Aorta (tissue), 5 donors: ENCODE results near the gene KRT12. TPM values are rescaled to one million over a fixed set of nuclear protein-coding genes. Genes with fewer than 3 reads are reported as not detected.

Source experiments
- ATAC-seq: fragments of 200-7000 bp; cut with Tn5 transposase; one replicate; pipeline ENCODE4 v1.9.1; 2022; ENCODE audit warnings: moderate library complexity; ENCODE audit not compliant: low FRiP score
- DNase-seq, 2 donors: peaks; one replicate each; pipeline ENCODE4 v3.0.0-alpha.2; 2020
- H3K27ac ChIP-seq, 2 donors: one replicate each; pipeline ENCODE4 v1.5.1; 2013; ENCODE audit warnings: low read length in 2 of 2, mild to moderate bottlenecking in 2 of 2, moderate library complexity in 2 of 2, control low read depth in 1 of 2, inconsistent platforms in 1 of 2, low read depth in 1 of 2
- H3K27me3 ChIP-seq, 2 donors: one replicate each; pipeline ENCODE4 v1.6.1; 2013; ENCODE audit warnings: control low read depth in 1 of 2, low read length in 1 of 2, mild to moderate bottlenecking in 1 of 2, moderate library complexity in 1 of 2; ENCODE audit not compliant: insufficient read depth in 2 of 2, control insufficient read depth in 1 of 2
- H3K36me3 ChIP-seq, 2 donors: one replicate each; pipeline ENCODE4 v1.6.1; 2013; ENCODE audit warnings: control low read depth in 1 of 2, low read length in 1 of 2, mild to moderate bottlenecking in 1 of 2; ENCODE audit not compliant: insufficient read depth in 2 of 2, control insufficient read depth in 1 of 2
- H3K4me1 ChIP-seq, 2 donors: one replicate each; pipeline ENCODE4 v1.6.1; 2013; ENCODE audit warnings: low read length in 2 of 2, control low read depth in 1 of 2, mild to moderate bottlenecking in 1 of 2, moderate library complexity in 1 of 2; ENCODE audit not compliant: insufficient read depth in 2 of 2, control insufficient read depth in 1 of 2
- H3K4me3 ChIP-seq, 2 donors: one replicate each; pipeline ENCODE4 v1.5.1; 2013; ENCODE audit warnings: low read length in 2 of 2, control low read depth in 1 of 2, mild to moderate bottlenecking in 1 of 2
- H3K9me3 ChIP-seq: one replicate; pipeline ENCODE4 v1.6.1; 2013; ENCODE audit warnings: mild to moderate bottlenecking, low read length; ENCODE audit not compliant: control insufficient read depth
- WGBS, 2 donors: extraction: QIAGEN DNeasy Blood & Tissue Kit; methylation state at CpG; one replicate each; pipeline ENCODE4 v1.1.7; 2013; 5-methylcytosine and 5-hydroxymethylcytosine counted together
- intact Hi-C, 2 donors: fragments of 100-400 bp; cut with DNase I; formaldehyde crosslinking; loops; one replicate each; pipeline versions ENCODE4 v1.14.2 to v1.15.0; 2022
- polyA plus RNA-seq, 2 donors: library from polyadenylated mRNA; stranded (reverse); fragments of 200-250 nt; gene quantifications; one replicate each; pipeline ENCODE4 v1.2.3, GENCODE V29; 2013
- total RNA-seq, 2 donors: library from RNA; stranded (reverse); fragmentation: NEBNext Ultra II Directional; extraction: Animal tissue kit (Norgen Biotek cat#: 25700); gene quantifications; one replicate each; pipeline ENCODE4 v1.2.1, GENCODE V29; 2021
- donor health status: healthy with polysubstance abuse.
- donor health status: Bipolar disorder and iron deficiency.
- donor health status: DM: no; HTN: no; CAD: no.
- donor health status: DM: no; HTN: no; CAD: no.
- donor health status: DM: yes; HTN: yes; CAD: no.

KRT12 gene
- total and polyA plus RNA-seq, 4 donors, result 1.0 TPM; not detected in 3

DNA sequence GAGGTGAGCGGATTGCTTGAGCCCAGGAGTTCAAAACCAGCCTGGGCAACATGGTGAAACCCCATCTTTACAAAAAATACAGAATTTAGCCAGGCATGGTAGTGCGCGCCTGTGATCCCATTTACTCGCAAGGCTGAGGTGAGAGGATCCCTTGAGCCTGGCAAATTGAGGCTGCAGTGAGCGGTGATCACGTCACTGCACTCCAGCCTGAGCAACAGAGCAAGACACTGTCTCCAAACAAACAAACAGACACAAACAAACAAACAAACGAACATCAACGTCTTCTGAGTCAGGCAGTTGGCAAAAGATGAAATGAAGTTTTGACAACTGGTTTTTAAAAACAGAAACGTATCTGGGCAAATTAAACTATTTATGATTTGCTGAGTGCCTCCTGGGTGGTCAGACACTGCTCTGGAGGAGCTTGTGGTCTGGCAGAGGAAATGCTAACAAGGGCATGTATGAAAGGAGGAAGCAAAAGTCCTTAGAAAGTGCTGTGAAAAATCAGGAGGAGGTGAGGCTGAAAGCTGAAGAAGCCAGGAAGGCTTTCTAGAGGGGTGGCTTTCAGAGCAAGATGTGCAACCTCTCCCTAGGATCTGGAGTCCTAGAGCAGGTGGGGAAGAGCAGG is 28.2 kb upstream of the KRT12 start:
- no peak for DNase-seq
- 55 to 69% methylated on average over 9 of the region's 9 CpGs for WGBS, 2 donors
- Histone ChIP-seq H3K36me3 (no peaks in the 10 kb centered on the region), H3K4me1 (no peaks in the 10 kb centered on the region), H3K27me3 (no peaks in the 10 kb centered on the region), H3K9me3 (no peaks in the 10 kb centered on the region), H3K27ac (no peak overlapping the region), H3K4me3 (no peak overlapping the region)
- no peak for ATAC-seq
- intact Hi-C loops, result no loop called here

DNA sequence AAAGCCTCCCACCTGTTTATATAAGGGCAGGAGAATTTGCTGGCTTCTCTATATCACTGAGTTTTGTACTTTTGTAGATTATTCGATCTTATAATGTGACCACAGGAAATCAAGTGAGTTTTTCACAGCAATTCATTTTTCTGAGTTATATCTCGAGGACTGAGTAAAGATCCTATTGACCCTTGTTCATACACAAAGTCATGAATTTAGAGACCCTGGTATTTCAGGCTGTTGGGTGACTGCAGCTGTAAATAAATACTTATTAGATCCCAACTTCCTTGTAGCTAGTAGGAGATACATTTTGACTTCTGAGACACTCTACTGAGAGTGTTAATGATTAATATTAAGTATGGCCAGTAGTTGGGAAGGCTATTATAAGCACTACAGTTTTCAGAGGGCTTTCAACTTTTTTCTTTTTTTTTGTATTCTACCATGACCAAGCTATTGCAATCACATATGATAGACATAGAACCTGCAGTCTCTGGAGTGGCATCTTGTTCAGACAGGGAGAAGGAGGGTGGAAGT is 21.2 kb upstream of the KRT12 start:
- 76 to 82% methylated on average over 2 of the region's 2 CpGs for WGBS, 2 donors
- H3K4me1 ChIP-seq, result no peaks in the 10 kb centered on the region
- no peaks in the 10 kb centered on the region for H3K9me3 ChIP-seq
- ATAC-seq (no peak), DNase-seq (no peak)
- H3K27ac ChIP-seq, result no peak overlapping the region
- H3K27me3 ChIP-seq, result no peaks in the 10 kb centered on the region
- no peaks in the 10 kb centered on the region for H3K36me3 ChIP-seq
- intact Hi-C loops, result no loop called here
- no peak overlapping the region for H3K4me3 ChIP-seq

DNA sequence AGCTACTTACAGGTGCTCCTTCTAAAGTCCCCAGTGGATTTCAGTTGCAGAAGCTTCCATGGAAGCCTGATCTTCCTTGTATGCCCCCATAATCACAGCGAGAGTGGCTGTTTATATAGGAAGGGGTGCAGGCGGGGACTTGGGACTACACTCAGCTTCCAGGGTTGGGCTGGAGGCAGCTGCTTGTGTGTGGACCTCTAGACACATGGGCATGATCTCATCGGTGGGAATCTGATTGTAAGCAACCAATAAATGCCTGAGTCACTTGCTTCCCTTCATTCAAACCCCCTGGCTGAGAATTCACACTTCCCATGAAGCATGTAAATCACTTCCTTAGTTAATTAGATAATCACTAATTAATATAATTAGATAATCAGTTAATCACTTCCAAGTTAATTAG is 19.1 kb upstream of the KRT12 start:
- Histone ChIP-seq H3K27ac (no peak overlapping the region), H3K4me1 (no peaks in the 10 kb centered on the region), H3K9me3 (no peaks in the 10 kb centered on the region), H3K4me3 (no peak overlapping the region), H3K36me3 (no peaks in the 10 kb centered on the region), H3K27me3 (no peaks in the 10 kb centered on the region)
- intact Hi-C loops, result no loop called here
- WGBS, 2 donors, result 56 to 66% methylated on average over 3 of the region's 3 CpGs
- DNase-seq (no peak), ATAC-seq (no peak)

DNA sequence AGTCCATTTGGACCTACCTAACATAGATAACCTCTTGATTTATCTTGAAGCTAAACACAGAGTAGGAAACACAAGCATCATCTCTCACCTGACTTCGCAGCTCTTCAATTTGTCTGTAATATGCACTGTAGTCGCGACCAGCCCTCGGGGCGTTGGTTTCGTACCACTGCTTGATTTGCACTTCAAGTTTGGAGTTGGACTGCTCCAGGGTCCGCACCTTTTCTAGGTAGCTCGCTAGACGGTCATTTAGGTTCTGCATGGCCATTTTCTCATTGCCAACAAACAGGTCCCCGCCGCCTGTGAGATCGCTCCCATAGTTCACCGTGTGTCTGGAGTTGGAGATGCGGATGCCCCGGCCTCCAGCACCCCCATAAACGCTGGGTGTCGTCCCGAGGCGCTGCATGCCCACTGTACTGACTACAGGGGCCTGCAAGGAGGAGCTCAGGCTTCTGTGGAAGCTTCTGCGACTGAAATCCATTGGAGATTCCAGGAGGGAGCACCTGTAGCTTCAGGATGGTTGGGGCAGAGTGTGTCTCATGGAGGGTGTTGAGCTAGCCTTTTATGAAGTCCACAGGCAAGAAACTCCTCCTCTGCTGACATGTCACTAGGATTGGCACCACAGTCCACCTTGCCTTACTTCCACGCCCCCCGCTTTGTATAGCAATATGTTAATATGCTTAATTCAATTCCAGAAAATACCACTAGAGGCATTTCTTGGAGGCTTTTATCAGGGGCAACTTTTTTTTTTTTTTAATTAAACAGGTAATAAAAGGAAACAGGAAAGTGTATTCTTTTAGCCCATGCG is 17.9 kb upstream of the KRT12 start, which contains the start of gene KRT20:
Gene KRT20, minus strand, starts transcription at position 535 of the 805 bp plus-strand sequence. Its CDS starts 57 bp downstream, at position 478.
- Histone ChIP-seq H3K27me3 (no peaks in the 10 kb centered on the region), H3K36me3 (no peaks in the 10 kb centered on the region), H3K27ac (no peak within 1 kb of the TSS), H3K4me1 (no peaks in the 10 kb centered on the region), H3K9me3 (no peaks in the 10 kb centered on the region), H3K4me3 (no peak within 1 kb of the TSS)
- 90 to 92% methylated on average over 23 of the region's 23 CpGs for WGBS, 2 donors
- intact Hi-C loops, result no loop called here
- ATAC-seq (no peak), DNase-seq (no peak)

DNA sequence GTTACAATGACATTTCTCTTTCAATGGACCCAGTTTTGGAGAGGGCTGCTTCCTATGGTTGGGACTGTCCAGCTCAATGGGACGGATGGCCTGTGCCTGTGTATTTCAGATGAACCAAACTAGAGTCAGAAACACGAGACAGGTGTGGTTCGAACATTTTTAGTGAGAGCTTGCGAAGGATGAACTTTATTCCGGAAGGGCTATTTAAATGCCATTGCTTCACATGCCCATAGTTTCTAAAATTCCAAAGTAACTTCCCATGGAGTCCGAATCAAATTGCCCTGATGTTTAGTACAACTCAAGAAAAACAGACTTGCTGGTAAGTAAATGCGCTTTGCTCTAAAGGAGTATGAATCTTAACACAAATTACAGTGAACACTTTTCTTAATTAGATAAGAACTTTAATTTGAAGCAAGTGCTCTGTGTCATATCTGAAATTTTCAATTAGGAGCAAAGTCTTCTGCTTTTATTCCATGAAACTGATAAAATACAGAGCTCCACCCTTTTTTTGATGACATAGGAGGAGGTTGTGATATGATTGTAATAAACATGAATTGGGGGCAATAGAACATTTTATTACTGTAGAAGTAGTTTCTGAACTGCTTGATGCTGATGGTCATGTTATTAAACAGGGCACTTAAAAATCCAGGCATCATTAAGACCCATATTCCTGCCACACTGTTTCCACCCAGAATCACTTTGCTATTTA is 16.8 kb upstream of the KRT12 start:
- intact Hi-C loops, result no loop called here
- WGBS, 2 donors, result 87 to 91% methylated on average over 7 of the region's 7 CpGs
- no peak for DNase-seq

DNA sequence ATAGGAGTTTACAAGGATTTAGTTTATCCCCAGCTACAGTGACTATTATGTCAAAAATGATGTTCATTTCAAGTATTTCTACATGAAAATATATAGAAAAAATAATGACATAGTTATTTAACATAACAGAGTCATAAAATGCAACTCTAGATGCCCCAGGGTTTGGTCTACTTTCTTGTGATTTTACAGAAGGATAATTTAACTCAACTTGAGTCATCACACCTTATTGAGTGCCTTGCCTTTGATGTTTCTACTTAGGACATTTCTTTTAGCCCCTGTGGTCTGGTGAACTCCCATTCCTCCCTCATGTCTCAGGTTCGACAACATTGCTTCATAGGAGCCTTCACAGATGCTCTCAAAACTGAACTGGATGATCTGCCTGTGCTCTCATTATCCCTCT is 16.0 kb upstream of the KRT12 start:
- H3K4me3 ChIP-seq, result no peak overlapping the region
- no peaks in the 10 kb centered on the region for H3K27me3 ChIP-seq
- intact Hi-C loops, result no loop called here
- 78 to 90% methylated on average over 1 of the region's 1 CpG for whole genome bisulfite sequencing, 2 donors
- H3K4me1 ChIP-seq, result no peaks in the 10 kb centered on the region
- no peak overlapping the region for H3K27ac ChIP-seq
- ATAC-seq (no peak), DNase-seq (no peak)
- H3K9me3 ChIP-seq, result no peaks in the 10 kb centered on the region
- H3K36me3 ChIP-seq, result no peaks in the 10 kb centered on the region

More for the DNA sequence above, 16.8 kb upstream of the KRT12 start:
- no peak for ATAC-seq
- Histone ChIP-seq H3K27me3 (no peaks in the 10 kb centered on the region), H3K36me3 (no peaks in the 10 kb centered on the region), H3K9me3 (no peaks in the 10 kb centered on the region), H3K4me1 (no peaks in the 10 kb centered on the region), H3K4me3 (no peak overlapping the region), H3K27ac (no peak overlapping the region)

DNA sequence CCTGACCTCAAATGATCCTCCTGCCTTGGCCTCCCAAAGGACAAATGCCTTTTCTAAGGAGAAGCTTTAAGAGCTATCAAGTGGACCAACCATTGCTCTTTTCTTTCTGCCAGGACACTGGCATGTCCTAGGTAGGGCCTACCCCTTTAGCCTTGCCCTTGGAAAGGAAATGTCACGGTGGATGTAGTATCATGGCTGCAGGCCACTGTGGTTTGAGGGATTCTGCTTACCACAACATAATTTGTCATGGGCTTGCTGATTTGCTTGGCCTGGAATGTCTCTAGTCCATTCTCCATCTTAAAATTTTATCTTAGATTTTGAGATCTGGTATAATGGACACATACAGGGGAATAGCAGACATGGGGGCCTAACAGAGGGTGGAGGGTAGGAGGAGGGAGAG is 12.0 kb upstream of the KRT12 start:
- H3K27me3 ChIP-seq, result no peaks in the 10 kb centered on the region
- H3K4me3 ChIP-seq, result no peak overlapping the region
- intact Hi-C loops, result no loop called here
- no peak overlapping the region for H3K27ac ChIP-seq
- no peaks in the 10 kb centered on the region for H3K9me3 ChIP-seq
- no peaks in the 10 kb centered on the region for H3K36me3 ChIP-seq
- no peaks in the 10 kb centered on the region for H3K4me1 ChIP-seq
- WGBS, 2 donors, result 85 to 87% methylated on average over 1 of the region's 1 CpG
- DNase-seq (no peak), ATAC-seq (no peak)

DNA sequence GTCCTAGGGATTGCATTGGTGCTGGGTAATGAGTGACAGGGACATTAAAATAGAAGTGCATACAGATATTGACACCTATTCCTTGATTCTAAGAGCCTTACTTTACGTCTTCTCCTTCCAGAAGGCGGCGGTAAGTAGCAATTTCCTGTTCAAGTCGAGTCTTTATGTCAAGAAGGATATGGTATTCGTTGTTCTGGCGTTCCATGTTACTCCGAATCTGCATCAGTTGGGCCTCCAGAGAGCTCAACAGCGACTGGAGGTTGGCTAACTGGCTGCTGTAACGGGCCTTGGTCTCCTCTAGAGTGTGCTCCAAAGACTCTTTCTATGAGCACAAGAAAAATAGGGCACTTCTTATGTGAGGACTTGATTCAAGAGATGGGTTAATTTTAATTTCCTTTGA is 11.0 kb upstream of the KRT12 start:
- DNase-seq (no peak), ATAC-seq (no peak)
- Histone ChIP-seq H3K4me3 (no peak overlapping the region), H3K27me3 (no peaks in the 10 kb centered on the region), H3K4me1 (no peaks in the 10 kb centered on the region), H3K27ac (no peak overlapping the region), H3K9me3 (no peaks in the 10 kb centered on the region), H3K36me3 (no peaks in the 10 kb centered on the region)
- intact Hi-C loops, result no loop called here
- WGBS, 2 donors, result 89 to 91% methylated on average over 9 of the region's 9 CpGs
